ENCODE data around the gene TSPAN9.

The TSPAN9 gene

DNA sequence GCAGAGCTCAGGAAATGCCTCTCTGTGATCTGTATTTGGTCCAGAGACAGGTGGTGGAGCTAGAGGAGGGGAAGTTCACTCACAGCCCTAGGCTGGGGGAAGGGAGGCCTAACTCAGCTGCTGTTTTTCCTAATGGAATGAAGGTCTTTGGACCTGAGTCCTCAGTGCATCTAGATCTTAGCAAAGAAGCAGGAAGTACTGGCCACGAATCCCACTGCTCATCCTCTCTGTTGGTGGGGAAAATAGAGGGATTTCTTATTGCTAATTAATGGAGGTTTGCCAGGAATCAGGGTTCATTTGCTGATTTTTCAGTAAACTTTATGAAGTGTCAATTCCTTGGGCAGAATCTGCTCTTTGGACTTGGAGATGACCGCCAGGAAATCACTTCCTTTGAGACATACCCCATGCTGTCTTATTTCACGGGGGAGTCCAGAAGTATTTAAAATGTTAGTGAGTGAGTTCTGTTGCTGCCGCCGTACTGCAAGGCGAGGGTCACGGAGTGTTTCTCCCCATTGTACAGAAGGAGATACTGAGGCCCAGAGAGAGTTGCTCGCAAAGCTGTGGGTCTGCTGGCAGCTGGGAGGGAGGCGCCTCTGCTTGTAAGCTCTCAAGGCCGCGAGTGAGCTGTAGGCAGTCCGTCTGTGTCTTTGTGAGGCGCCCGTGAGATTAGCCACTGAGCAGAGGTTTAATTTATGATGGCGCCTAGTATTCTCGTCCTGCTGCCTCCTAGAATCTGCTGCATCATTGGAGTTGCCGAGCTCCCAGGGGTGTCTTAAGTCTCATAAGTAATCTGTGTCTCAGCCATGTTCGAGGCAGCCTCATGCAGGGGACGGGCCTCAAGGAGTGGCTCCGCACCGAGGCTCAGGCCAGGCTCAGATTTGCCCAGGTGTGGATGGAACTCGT, 88.2 kb downstream of the TSPAN9 start:
- TF ChIP-seq EZH2 (IDR thresholded peaks at IDR 0.05) (no peak), FOXP2 (optimal IDR thresholded peaks at IDR 0.05; ENCODE audit: control extremely low read depth, extremely low read length, insufficient read depth) (no peak), POLR2AphosphoS5 (IDR thresholded peaks at IDR 0.05; ENCODE audit: borderline replicate concordance, low read depth, low read length) (no peak)
- no peak for DNase-seq (ENCODE audit: low read depth, low spot score)
- H3K9ac ChIP-seq (ENCODE audit: insufficient read length) = no peak overlapping the region

DNA sequence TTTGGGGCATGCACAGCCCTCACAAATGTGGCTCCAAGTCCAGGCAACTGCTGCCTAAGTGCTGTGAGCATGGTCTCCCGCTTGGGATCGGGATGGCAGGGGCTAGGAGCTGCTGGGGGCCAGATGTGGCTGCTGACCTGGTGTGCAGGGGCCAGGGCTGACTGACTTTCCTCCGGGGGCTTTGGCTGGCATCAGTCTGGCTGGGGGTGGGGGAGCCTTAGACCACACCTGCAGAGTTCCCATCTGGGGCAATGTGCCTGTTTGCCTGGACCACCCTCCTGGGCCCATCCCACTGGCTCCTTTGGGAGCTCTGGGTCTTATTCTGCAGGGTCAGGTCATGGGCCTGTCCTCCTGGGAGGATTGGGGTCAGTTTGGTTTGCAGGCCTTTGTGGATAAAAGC, 90.5 kb downstream of the TSPAN9 start:
- no peaks in the 10 kb centered on the region for H3K36me3 ChIP-seq (ENCODE audit: insufficient read depth, low read length)
- H3K27ac ChIP-seq = no peak overlapping the region
- H3K9ac ChIP-seq (ENCODE audit: insufficient read length) = no peak overlapping the region
- DNase-seq (ENCODE audit: low read depth, low spot score) = no peak
- no peak overlapping the region for H3K4me3 ChIP-seq
- H3K9me3 ChIP-seq (ENCODE audit: low read depth, low read length) = no peaks in the 10 kb centered on the region
- TF ChIP-seq FOXP2 (optimal IDR thresholded peaks at IDR 0.05; ENCODE audit: control extremely low read depth, extremely low read length, insufficient read depth) (no peak), EZH2 (IDR thresholded peaks at IDR 0.05) (no peak)

More for the DNA sequence above, 88.2 kb downstream of the TSPAN9 start:
- Histone ChIP-seq H3K9me3 (ENCODE audit: low read depth, low read length) (no peaks in the 10 kb centered on the region), H3K36me3 (ENCODE audit: insufficient read depth, low read length) (no peaks in the 10 kb centered on the region), H3K27ac (no peak overlapping the region), H3K4me3 (no peak overlapping the region)

DNA sequence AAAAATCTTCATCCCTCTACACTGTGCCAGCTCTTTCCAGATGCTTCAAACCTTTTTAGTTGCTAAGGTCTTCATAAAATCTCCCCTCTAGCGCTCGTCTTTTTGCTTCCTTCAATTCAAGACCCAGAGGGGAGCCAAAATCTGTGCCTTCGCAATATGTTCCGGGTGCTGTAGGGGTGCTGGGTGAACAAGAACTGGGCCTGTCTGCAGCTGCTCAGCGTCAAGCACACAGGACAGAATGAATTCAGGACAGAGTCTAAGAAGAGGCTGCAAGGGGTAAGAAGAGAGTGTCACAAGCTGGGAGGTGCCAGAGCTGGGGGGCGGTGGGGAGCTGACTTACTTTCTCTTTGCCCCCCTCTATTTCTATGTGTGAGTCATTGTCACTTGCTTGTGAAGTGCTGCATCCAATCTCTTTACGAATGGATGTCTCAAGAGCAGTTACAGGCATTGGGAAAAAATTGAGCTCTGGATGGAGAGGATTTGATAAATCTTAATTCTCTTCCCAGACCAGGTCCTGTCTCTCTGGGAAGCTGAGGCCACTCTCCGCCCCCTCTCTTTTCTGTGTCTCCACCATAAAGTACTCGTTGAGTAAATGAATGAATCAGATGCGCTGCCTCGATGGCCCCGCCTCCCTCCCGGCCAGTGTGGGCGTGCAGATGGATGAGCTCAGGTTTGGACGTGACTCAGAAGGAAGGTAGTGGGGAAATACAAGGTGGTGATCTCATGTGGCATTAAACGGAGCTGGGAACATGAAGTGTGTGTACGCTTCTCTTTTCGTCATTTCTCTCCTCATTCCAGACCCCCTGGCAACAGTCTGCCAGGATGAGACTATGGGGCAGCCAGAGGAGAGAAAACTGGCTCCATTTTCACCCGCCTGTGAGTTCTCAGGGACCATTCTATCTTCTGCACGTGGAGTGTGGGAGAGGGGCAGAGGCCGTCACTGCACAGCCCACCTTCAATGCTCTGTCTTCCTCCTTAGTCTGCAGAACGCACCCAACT, 91.3 kb downstream of the TSPAN9 start:
- H3K27ac ChIP-seq = no peak overlapping the region
- no peak overlapping the region for H3K9ac ChIP-seq (ENCODE audit: insufficient read length)
- no peak for DNase-seq (ENCODE audit: low read depth, low spot score)

DNA sequence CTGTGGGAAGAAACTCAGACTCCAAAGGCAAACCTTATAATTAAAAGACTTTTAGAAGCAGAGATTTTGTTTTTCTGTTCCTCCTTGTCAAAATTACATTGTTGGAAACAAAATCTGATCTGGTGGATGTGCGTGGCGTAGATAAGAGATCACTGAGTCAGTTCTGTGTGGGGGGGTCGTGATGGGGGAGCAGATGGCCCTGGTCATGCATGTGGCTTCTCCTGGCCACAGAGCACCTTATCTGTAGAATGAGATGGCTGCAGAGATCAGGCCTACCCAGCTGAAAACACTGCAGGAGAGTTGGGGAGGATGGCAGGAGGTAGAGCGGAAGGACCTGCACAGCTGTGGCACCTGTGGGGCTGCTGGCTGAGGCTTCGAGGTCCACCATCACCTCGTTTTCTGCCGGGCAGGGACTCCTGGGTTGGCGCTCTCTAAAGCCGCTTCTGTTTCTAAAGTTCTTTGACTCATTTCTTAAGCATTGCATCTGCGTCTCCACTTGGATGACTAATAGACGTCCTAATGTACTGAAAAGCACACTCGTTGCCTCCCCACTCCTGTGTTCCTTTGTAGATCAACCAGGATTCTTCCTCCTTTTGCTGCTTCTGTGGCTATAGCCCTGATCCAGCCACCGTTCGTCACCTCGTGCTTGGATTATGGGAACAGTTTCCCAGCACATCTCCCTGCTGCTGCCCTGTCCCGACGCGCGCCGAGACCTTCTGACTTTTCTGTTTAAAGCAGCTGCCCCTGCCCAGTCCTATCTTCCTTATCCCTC, 93.4 kb downstream of the TSPAN9 start:
- Histone ChIP-seq H3K9me3 (ENCODE audit: low read depth, low read length) (no peaks in the 10 kb centered on the region), H3K27ac (no peak overlapping the region), H3K4me3 (no peak overlapping the region), H3K36me3 (ENCODE audit: insufficient read depth, low read length) (no peaks in the 10 kb centered on the region), H3K9ac (ENCODE audit: insufficient read length) (no peak overlapping the region)
- no peak for DNase-seq (ENCODE audit: low read depth, low spot score)
- no peak for TF ChIP-seq EZH2 (IDR thresholded peaks at IDR 0.05)
- no peak for TF ChIP-seq POLR2AphosphoS5 (IDR thresholded peaks at IDR 0.05; ENCODE audit: borderline replicate concordance, low read depth, low read length)
- TF ChIP-seq FOXP2 (optimal IDR thresholded peaks at IDR 0.05; ENCODE audit: control extremely low read depth, extremely low read length, insufficient read depth) = no peak

More for the DNA sequence above, 91.3 kb downstream of the TSPAN9 start:
- H3K36me3 ChIP-seq (ENCODE audit: insufficient read depth, low read length) = no peaks in the 10 kb centered on the region
- no peak overlapping the region for H3K4me3 ChIP-seq
- TF ChIP-seq POLR2AphosphoS5 (IDR thresholded peaks at IDR 0.05; ENCODE audit: borderline replicate concordance, low read depth, low read length) = no peak
- no peak for TF ChIP-seq FOXP2 (optimal IDR thresholded peaks at IDR 0.05; ENCODE audit: control extremely low read depth, extremely low read length, insufficient read depth)
- TF ChIP-seq EZH2 (IDR thresholded peaks at IDR 0.05) = no peak
- H3K9me3 ChIP-seq (ENCODE audit: low read depth, low read length) = no peaks in the 10 kb centered on the region

DNA sequence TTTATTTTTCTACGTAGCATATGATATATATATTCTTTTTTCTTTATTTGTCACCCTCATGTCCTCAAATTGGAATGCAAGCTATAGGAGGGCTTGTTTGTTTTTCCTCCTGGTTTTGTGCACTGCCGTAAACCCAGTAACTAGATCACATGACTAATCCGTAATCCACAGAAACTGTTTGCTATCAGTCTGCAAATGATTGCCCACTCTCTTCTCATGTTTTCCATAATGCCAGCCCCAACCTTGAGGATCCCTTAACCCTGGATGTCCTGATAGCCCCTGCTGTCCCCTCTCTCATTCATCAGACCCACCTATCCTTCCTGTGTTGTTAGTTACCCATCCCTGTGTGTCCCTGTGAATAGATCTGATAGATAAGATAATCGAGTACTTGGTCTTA, 94.0 kb downstream of the TSPAN9 start:
- Histone ChIP-seq H3K9me3 (ENCODE audit: low read depth, low read length) (no peaks in the 10 kb centered on the region), H3K4me3 (no peak overlapping the region), H3K36me3 (ENCODE audit: insufficient read depth, low read length) (no peaks in the 10 kb centered on the region), H3K9ac (ENCODE audit: insufficient read length) (no peak overlapping the region), H3K27ac (no peak overlapping the region)
- no peak for DNase-seq (ENCODE audit: low read depth, low spot score)
- TF ChIP-seq POLR2AphosphoS5 (IDR thresholded peaks at IDR 0.05; ENCODE audit: borderline replicate concordance, low read depth, low read length) (no peak), FOXP2 (optimal IDR thresholded peaks at IDR 0.05; ENCODE audit: control extremely low read depth, extremely low read length, insufficient read depth) (no peak), EZH2 (IDR thresholded peaks at IDR 0.05) (no peak)

DNA sequence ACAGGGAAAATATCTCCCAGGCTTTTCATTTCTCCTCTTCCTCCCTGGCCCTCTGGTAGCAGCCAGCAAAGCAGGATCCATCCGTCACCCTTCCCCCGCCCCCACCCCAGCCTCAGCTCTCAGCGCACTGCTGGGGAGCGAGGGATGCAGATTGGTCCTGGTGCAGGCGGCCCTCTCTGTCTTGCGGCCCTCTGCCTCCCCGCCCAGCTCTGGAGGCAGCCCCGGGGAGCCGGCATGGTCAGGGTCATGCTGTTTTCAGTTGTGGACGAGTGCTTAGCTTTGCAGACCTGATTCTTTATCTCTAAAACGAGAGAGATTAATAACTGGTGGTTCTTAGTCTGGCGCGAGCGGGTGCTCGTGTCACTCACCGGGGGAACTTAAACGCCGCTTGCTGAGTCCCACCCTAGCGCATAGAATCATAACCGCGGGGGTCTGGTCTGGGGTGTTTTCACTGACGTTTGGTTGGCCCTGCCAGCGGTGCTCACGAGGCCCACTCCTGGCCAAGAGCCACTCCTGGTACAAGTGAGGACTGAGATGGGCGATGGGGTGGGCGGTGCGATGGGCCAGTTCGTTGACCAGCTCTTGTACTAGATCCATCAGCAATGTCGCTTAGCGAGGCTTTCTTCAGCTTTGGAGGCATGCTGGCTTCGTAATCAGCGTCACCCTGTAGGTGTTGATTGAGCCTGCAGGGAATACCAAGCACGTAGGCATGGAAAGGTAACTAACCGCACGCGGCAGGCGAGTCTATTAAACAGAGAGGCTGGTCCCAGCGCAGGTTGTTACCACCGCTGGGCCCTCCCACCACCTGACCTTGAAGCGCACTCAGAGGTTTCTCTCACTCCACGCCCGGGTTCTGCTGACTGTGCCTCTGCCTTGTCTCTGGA, 95.2 kb downstream of the TSPAN9 start:
- H3K4me3 ChIP-seq = no peak overlapping the region
- no peaks in the 10 kb centered on the region for H3K9me3 ChIP-seq (ENCODE audit: low read depth, low read length)
- no peak for DNase-seq (ENCODE audit: low read depth, low spot score)
- H3K9ac ChIP-seq (ENCODE audit: insufficient read length) = no peak overlapping the region
- TF ChIP-seq FOXP2 (optimal IDR thresholded peaks at IDR 0.05; ENCODE audit: control extremely low read depth, extremely low read length, insufficient read depth) (no peak), POLR2AphosphoS5 (IDR thresholded peaks at IDR 0.05; ENCODE audit: borderline replicate concordance, low read depth, low read length) (no peak), EZH2 (IDR thresholded peaks at IDR 0.05) (no peak)
- H3K27ac ChIP-seq = no peak overlapping the region
- H3K36me3 ChIP-seq (ENCODE audit: insufficient read depth, low read length) = no peaks in the 10 kb centered on the region

DNA sequence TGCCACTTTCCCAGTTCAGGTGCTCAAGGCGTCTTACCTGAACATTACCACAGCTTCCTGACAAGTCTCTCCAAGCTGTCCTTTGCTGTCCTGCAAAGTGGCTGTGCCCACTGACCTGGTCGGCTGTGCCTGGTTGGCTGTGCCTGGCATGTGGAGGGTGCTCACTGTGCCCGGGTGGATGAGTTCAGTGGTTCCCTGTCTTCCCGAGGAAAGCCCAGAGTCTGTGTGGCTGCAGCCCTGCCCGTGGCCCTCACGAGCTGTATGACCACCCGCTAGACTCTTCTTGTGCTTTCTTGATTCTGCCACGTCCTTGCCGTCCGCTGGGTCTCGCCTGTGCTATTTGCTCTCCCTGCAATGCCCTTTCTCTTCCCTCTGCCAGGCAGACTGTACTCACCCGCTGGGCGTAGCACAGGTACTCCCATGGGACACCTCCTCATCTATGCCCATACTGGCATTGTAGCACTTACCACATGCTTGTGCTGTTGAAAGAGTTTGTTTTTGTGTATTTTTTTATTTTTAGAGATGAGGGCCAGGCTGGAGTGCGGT, 95.9 kb downstream of the TSPAN9 start:
- H3K9me3 ChIP-seq (ENCODE audit: low read depth, low read length) = no peaks in the 10 kb centered on the region
- no peak overlapping the region for H3K4me3 ChIP-seq
- H3K27ac ChIP-seq = no peak overlapping the region
- no peak for DNase-seq (ENCODE audit: low read depth, low spot score)
- TF ChIP-seq POLR2AphosphoS5 (IDR thresholded peaks at IDR 0.05; ENCODE audit: borderline replicate concordance, low read depth, low read length) (no peak), EZH2 (IDR thresholded peaks at IDR 0.05) (no peak), FOXP2 (optimal IDR thresholded peaks at IDR 0.05; ENCODE audit: control extremely low read depth, extremely low read length, insufficient read depth) (no peak)
- no peak overlapping the region for H3K9ac ChIP-seq (ENCODE audit: insufficient read length)
- no peaks in the 10 kb centered on the region for H3K36me3 ChIP-seq (ENCODE audit: insufficient read depth, low read length)

All from SK-N-MC (cell line).